ENCODE data around the gene WDR74.

Gene WDR74

GRCh38 chr11:62839050-62839945 lies at the start of gene WDR74:
Gene WDR74, minus strand, starts transcription at chr11:62839590. Its CDS starts 20 bp downstream, at chr11:62839570.
- Histone ChIP-seq H3K79me2 (no peaks in the 10 kb centered on the region), H3K4me3 (ENCODE audit: low read depth, low read length) (peak within 1 kb of the TSS; percentile 86), H3K4me1 (peaks cover 8% of the 10 kb centered on the region), H3K9me3 (ENCODE audit: control insufficient read depth, low read length) (no peaks in the 10 kb centered on the region), H3K9ac (peak within 1 kb of the TSS; percentile 37), H2AFZ (peak within 1 kb of the TSS; percentile 76), H3K4me2 (ENCODE audit: low read length) (peak within 1 kb of the TSS; percentile 97), H3K27me3 (ENCODE audit: control insufficient read depth, insufficient read depth, low read length) (no peaks in the 10 kb centered on the region), H3K36me3 (ENCODE audit: control insufficient read depth, insufficient read depth, low read length) (no peaks in the 10 kb centered on the region), H3K27ac (peak within 1 kb of the TSS; percentile 100)
- TF ChIP-seq CTCF (IDR thresholded peaks at IDR 0.05), result no peak

- no peaks in the 10 kb centered on the region for H3K36me3 ChIP-seq (ENCODE audit: control insufficient read depth, insufficient read depth, low read length)
- H3K4me1 ChIP-seq, result no peaks in the 10 kb centered on the region
- no peak overlapping the region for H3K4me3 ChIP-seq (ENCODE audit: low read depth, low read length)
- no peak overlapping the region for H2AFZ ChIP-seq
- peak overlapping the region; percentile 11 for H3K27ac ChIP-seq
- no peak overlapping the region for H3K9ac ChIP-seq
- no peak for TF ChIP-seq CTCF (IDR thresholded peaks at IDR 0.05)
- H3K4me2 ChIP-seq (ENCODE audit: low read length), result no peak overlapping the region
- H3K27me3 ChIP-seq (ENCODE audit: control insufficient read depth, insufficient read depth, low read length), result no peaks in the 10 kb centered on the region
- H3K79me2 ChIP-seq, result no peaks in the 10 kb centered on the region
- H3K9me3 ChIP-seq (ENCODE audit: control insufficient read depth, low read length), result no peaks in the 10 kb centered on the region
Measured at GRCh38 chr11:62889126-62889483, 49.7 kb upstream of the WDR74 start.

GRCh38 chr11:62888406-62888805 lies 49.0 kb upstream of the WDR74 start:
- Histone ChIP-seq H3K27me3 (ENCODE audit: control insufficient read depth, insufficient read depth, low read length) (no peaks in the 10 kb centered on the region), H3K36me3 (ENCODE audit: control insufficient read depth, insufficient read depth, low read length) (no peaks in the 10 kb centered on the region), H3K27ac (no peak overlapping the region), H3K9ac (no peak overlapping the region), H3K79me2 (no peaks in the 10 kb centered on the region), H3K9me3 (ENCODE audit: control insufficient read depth, low read length) (no peaks in the 10 kb centered on the region), H3K4me2 (ENCODE audit: low read length) (no peak overlapping the region), H3K4me3 (ENCODE audit: low read depth, low read length) (no peak overlapping the region), H3K4me1 (no peaks in the 10 kb centered on the region), H2AFZ (no peak overlapping the region)
- TF ChIP-seq CTCF (IDR thresholded peaks at IDR 0.05), result no peak

GRCh38 chr11:62885137-62885750 lies 45.9 kb upstream of the WDR74 start:
- no peak for TF ChIP-seq CTCF (IDR thresholded peaks at IDR 0.05)
- no peaks in the 10 kb centered on the region for H3K79me2 ChIP-seq
- H2AFZ ChIP-seq, result no peak overlapping the region
- no peak overlapping the region for H3K9ac ChIP-seq
- no peak overlapping the region for H3K4me2 ChIP-seq (ENCODE audit: low read length)
- no peak overlapping the region for H3K27ac ChIP-seq
- no peaks in the 10 kb centered on the region for H3K9me3 ChIP-seq (ENCODE audit: control insufficient read depth, low read length)
- H3K4me1 ChIP-seq, result no peaks in the 10 kb centered on the region
- no peak overlapping the region for H3K4me3 ChIP-seq (ENCODE audit: low read depth, low read length)
- no peaks in the 10 kb centered on the region for H3K36me3 ChIP-seq (ENCODE audit: control insufficient read depth, insufficient read depth, low read length)
- no peaks in the 10 kb centered on the region for H3K27me3 ChIP-seq (ENCODE audit: control insufficient read depth, insufficient read depth, low read length)
